HG02623 (cell line): ENCODE measurements around the gene MAT2A.
"Not testable (repeated sequence)": the region's sequence is repeated elsewhere in the genome, so short reads cannot be mapped to it uniquely, and the experiment has no call there.

Experiments
- ATAC-seq: cut with Tn5 transposase; IDR thresholded peaks from one replicate; pipeline ENCODE4 v1.9.1; 2021; ENCODE audit warnings: moderate library complexity; ENCODE audit not compliant: unreplicated experiment

Gene MAT2A

GRCh38 chr2:85523903-85524335 is 15.0 kb upstream of the MAT2A start:
- ATAC-seq: no peak

GRCh38 chr2:85524336-85524908 is 14.5 kb upstream of the MAT2A start:
- no peak for ATAC-seq

- ATAC-seq: no peak
Observed at GRCh38 chr2:85525029-85525428, 13.9 kb upstream of the MAT2A start.

- ATAC-seq: no peak
Observed at GRCh38 chr2:85525567-85525966, 13.4 kb upstream of the MAT2A start.

GRCh38 chr2:85527787-85528186 is 11.2 kb upstream of the MAT2A start:
- no peak for ATAC-seq

GRCh38 chr2:85528355-85528754 is 10.6 kb upstream of the MAT2A start:
- ATAC-seq: no peak

GRCh38 chr2:85529809-85530208 is 9.2 kb upstream of the MAT2A start:
- no peak for ATAC-seq

- ATAC-seq: no peak
Observed at GRCh38 chr2:85531589-85531988, 7.4 kb upstream of the MAT2A start.

- ATAC-seq: no peak
Observed at GRCh38 chr2:85534099-85534498, 4.9 kb upstream of the MAT2A start.

- ATAC-seq: no peak
Observed at GRCh38 chr2:85534881-85535280, 4.1 kb upstream of the MAT2A start.

GRCh38 chr2:85536479-85536878 is 2.5 kb upstream of the MAT2A start:
- no peak for ATAC-seq

- no peak for ATAC-seq
Observed at GRCh38 chr2:85537600-85538506, 1.1 kb upstream of the MAT2A start.

- peak; percentile 25 for ATAC-seq
Observed at GRCh38 chr2:85539361-85540132, 579 bp downstream of the MAT2A start.

- ATAC-seq: no peak
Observed at GRCh38 chr2:85540133-85540648, 1.2 kb downstream of the MAT2A start.

- ATAC-seq: no peak
Observed at GRCh38 chr2:85541262-85541661, 2.3 kb downstream of the MAT2A start.

- ATAC-seq: no peak
Observed at GRCh38 chr2:85541753-85542457, 2.9 kb downstream of the MAT2A start.

- no peak for ATAC-seq
Observed at GRCh38 chr2:85542777-85543176, 3.8 kb downstream of the MAT2A start.

- not testable (repeated sequence) for ATAC-seq
Observed at GRCh38 chr2:85544254-85544691, 5.3 kb downstream of the MAT2A start.

GRCh38 chr2:85544915-85545779 is 6.2 kb downstream of the MAT2A start:
- not testable (repeated sequence) for ATAC-seq

- ATAC-seq: no peak
Observed at GRCh38 chr2:85545780-85546240, 6.8 kb downstream of the MAT2A start.
